Measurements from ENCODE around the gene CXCR5. TPM values are rescaled to one million over a fixed set of nuclear protein-coding genes. Genes with fewer than 3 reads are reported as not detected.

CXCR5 gene
- total RNA-seq, 2 experiments from 2014 or later = 18.9 to 21.3 TPM

- Mint-ChIP-seq H3K27ac (peak overlapping the region; percentile 77), H3K36me3 (ENCODE audit: low read depth) (peaks cover 42% of the 10 kb centered on the region), H3K9me3 (ENCODE audit: low read depth) (no peaks in the 10 kb centered on the region), H3K27me3 (no peaks in the 10 kb centered on the region), H3K4me3 (no peak overlapping the region), H3K4me1 (peaks cover 59% of the 10 kb centered on the region)
- no peak for DNase-seq
- no peak for ATAC-seq
- CTCF ChIA-PET = interaction anchor here (1.3 kb wide), 1 partner anchor 203 kb away, joined by 4 read pairs; no protein-coding TSS in a partner anchor
- intact Hi-C loops (cut with DNase I, micrococcal nuclease) = loop anchor here in 1 of 2 experiments (5.0 kb wide), 1 partner anchor 105 kb away; the partner anchor contains the start of gene DDX6
- POLR2A ChIA-PET = no interaction called here
Observed at GRCh38 chr11:118896921-118897591, 13.4 kb downstream of the CXCR5 start.

DNA sequence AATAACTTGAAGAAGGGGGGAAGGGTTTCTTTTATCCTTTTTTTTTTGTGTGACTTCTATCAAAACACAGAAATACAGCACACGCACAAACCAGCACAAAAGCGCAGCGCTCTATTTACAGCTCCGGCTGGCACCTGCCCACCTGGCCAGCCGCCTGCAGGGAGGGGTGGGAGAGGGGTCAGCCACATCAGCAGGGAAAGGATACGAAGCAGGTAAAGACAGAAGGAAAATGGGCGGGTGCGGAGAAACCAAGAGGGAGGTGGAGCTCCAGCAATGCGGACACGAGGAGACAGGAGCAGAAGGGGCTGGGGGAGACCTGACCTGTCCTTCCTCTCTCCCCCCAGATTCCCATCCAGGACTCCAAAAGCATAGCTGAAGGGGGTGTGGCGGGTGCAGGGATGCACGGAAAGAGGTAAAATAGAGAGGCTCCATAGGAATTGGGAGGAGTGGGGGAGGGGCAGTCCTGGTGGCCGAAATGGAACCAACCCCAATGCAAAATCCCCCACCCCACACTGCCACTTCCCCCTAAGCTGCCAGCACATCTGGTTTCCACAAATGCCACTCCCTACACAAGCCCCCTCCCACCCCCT is 14.1 kb downstream of the CXCR5 start:
- Mint-ChIP-seq H3K27ac (peak overlapping the region; percentile 77), H3K36me3 (ENCODE audit: low read depth) (peaks cover 39% of the 10 kb centered on the region), H3K4me3 (no peak overlapping the region), H3K27me3 (no peaks in the 10 kb centered on the region), H3K4me1 (peaks cover 51% of the 10 kb centered on the region), H3K9me3 (ENCODE audit: low read depth) (no peaks in the 10 kb centered on the region)
- ChIA-PET POLR2A (no interaction called here), CTCF (interaction anchor here (1.3 kb wide), 1 partner anchor 203 kb away, joined by 4 read pairs; no protein-coding TSS in a partner anchor)
- DNase-seq = no peak
- intact Hi-C loops (cut with DNase I, micrococcal nuclease) = loop anchor here in 1 of 2 experiments (5.0 kb wide), 1 partner anchor 106 kb away; the partner anchor contains the start of gene DDX6
- no peak for ATAC-seq

DNA sequence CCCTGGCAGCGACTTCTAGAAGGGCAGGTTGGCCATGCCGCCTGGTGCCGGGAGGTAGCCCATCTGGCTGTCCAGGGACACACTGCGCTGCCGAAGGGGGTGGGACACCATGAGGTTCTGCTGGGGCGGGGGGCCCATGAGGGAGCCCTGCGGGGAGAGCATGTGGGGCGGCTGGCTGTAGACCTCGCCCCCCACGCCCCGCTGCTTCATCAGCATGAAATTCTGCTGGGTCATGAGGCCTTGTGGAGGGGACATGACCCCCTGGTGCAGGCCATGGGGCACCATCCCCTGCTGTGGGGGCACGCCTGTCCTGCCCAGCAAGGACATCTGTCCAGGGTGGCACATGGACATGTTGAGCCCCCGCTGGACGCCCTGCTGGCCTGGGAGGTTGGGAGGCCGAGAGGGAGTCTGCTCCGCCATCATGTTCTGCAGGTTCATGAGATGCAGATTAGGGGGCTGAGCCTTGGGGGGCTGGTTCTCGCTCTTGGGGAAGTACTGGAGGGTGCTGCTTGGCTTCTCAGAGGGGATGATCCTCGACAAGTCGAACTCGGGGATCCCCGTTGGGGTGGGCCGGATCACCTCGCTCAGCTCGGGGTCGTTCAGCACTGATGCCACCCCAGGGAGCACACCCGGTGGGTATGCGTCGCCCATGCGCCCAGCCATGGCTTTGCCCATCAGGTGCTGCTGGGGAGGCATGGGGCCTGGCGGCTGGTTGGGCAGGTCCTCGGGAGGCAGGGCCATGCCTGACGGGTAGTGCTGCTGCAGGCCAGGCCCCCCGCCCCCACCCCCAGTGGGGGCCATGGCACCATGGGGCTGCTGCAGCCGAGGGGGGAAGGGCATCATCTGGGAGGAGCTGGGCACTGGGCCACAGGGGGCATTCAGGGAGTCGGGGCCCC is 15.0 kb downstream of the CXCR5 start:
- H3K27me3 Mint-ChIP-seq = no peaks in the 10 kb centered on the region
- CTCF ChIA-PET = interaction anchor here (0.6 to 1.3 kb wide), 2 partner anchors 204 to 425 kb away, joined by 3 to 4 read pairs; no protein-coding TSS in a partner anchor
- DNase-seq (no peak), ATAC-seq (no peak)
- peaks cover 36% of the 10 kb centered on the region for H3K36me3 Mint-ChIP-seq (ENCODE audit: low read depth)
- no peak overlapping the region for H3K4me3 Mint-ChIP-seq
- H3K9me3 Mint-ChIP-seq (ENCODE audit: low read depth) = no peaks in the 10 kb centered on the region
- POLR2A ChIA-PET = no interaction called here
- H3K27ac Mint-ChIP-seq = no peak overlapping the region
- intact Hi-C loops (cut with DNase I, micrococcal nuclease) = loop anchor here in 1 of 2 experiments (5.0 kb wide), 1 partner anchor 106 kb away; the partner anchor contains the start of gene DDX6
- H3K4me1 Mint-ChIP-seq = peaks cover 43% of the 10 kb centered on the region

DNA sequence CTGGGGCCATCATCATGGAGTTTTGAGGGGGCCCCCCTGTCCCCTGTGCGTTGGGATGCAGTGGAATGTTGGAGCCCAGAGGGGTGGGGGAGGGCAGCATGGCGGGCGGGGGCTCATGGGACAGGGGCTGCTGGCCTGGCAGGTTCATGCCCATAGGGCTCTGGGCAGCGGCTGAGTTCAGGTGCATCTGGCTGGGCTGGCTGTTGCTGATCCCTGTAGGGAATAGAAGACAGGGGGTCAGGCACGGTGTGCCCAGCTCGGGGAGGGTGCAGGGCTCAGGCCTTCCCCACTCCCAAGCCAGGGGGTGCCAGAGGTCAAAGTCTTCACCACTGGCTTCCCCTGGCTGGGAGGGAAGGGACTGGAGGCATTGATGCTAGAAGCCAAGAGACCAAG is 15.6 kb downstream of the CXCR5 start:
- Mint-ChIP-seq H3K9me3 (ENCODE audit: low read depth) (no peaks in the 10 kb centered on the region), H3K27ac (no peak overlapping the region), H3K27me3 (no peaks in the 10 kb centered on the region), H3K4me3 (no peak overlapping the region), H3K4me1 (peaks cover 36% of the 10 kb centered on the region), H3K36me3 (ENCODE audit: low read depth) (peaks cover 30% of the 10 kb centered on the region)
- ATAC-seq (no peak), DNase-seq (no peak)
- ChIA-PET POLR2A (interaction anchor here (0.9 kb wide), 1 partner anchor 31 kb away, joined by 3 read pairs; no protein-coding TSS in a partner anchor), CTCF (interaction anchor here (0.6 to 1.0 kb wide), 2 partner anchors 10 to 424 kb away, joined by 3 read pairs; no protein-coding TSS in a partner anchor)
- intact Hi-C loops (cut with DNase I, micrococcal nuclease) = loop anchor here in 1 of 2 experiments (5.0 kb wide), 1 partner anchor 107 kb away; the partner anchor contains the start of gene DDX6

GRCh38 chr11:118899706-118900360 is 16.1 kb downstream of the CXCR5 start:
- no peak for ATAC-seq
- peaks cover 25% of the 10 kb centered on the region for H3K36me3 Mint-ChIP-seq (ENCODE audit: low read depth)
- H3K27me3 Mint-ChIP-seq = no peaks in the 10 kb centered on the region
- ChIA-PET POLR2A (interaction anchor here (0.9 kb wide), 1 partner anchor 31 kb away, joined by 3 read pairs; no protein-coding TSS in a partner anchor), CTCF (interaction anchor here (0.6 to 1.0 kb wide), 2 partner anchors 9 to 168 kb away, joined by 3 to 4 read pairs; partner anchors contain the start of gene VPS11)
- DNase-seq = no peak
- no peak overlapping the region for H3K27ac Mint-ChIP-seq
- H3K4me3 Mint-ChIP-seq = no peak overlapping the region
- intact Hi-C loops (cut with DNase I, micrococcal nuclease) = loop anchor here in 1 of 2 experiments (5.0 kb wide), 1 partner anchor 108 kb away; the partner anchor contains the start of gene DDX6
- H3K4me1 Mint-ChIP-seq = peaks cover 31% of the 10 kb centered on the region
- H3K9me3 Mint-ChIP-seq (ENCODE audit: low read depth) = no peaks in the 10 kb centered on the region

DNA sequence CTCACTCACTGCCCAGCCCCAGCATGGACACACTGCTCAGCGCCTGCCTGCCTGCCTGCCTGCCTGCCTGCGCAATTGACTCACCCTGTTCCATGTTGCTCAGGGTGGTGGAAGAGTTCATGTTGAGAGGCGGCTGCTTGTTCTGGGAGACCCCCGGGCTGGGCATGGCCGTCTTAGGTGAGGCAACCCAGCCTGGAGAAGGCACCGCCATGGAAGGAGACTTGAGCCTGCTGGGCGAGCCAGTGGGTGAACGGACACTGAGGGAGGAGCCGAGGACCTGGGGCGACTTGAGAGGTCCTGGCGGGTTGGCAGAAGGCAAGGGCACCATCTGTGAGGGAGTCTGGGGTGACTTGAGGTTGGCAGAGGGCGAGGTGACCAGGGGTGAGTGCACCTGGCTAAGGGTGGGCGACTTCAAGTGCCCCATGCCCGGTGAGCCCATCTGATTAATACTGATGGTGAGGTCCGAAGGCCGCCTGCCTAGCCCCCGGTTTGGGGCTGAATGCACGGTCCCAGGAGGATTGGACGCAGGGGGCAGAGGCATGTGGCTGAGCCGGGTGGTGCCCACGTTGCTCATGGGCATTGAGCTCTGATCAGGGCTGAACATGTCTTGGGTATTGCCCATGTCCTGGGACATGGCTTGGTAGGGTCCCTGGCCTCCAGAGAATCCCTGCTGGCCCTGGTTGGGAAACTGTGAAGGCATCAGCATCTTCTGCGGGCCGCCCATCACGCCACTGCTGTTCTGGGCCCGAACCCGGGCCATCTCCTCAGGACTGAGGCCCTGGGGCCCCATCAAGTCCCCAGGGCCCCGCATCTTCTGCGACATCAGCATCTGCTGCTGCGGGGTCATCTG is 17.1 kb downstream of the CXCR5 start:
- ATAC-seq (no peak), DNase-seq (no peak)
- intact Hi-C loops (cut with DNase I, micrococcal nuclease) = no loop called here
- no peak overlapping the region for H3K27ac Mint-ChIP-seq
- peaks cover 19% of the 10 kb centered on the region for H3K36me3 Mint-ChIP-seq (ENCODE audit: low read depth)
- peaks cover 22% of the 10 kb centered on the region for H3K4me1 Mint-ChIP-seq
- ChIA-PET POLR2A (no interaction called here), CTCF (interaction anchor here (0.6 kb wide), 1 partner anchor 153 kb away, joined by 3 read pairs; no protein-coding TSS in a partner anchor)
- H3K27me3 Mint-ChIP-seq = no peaks in the 10 kb centered on the region
- no peaks in the 10 kb centered on the region for H3K9me3 Mint-ChIP-seq (ENCODE audit: low read depth)
- H3K4me3 Mint-ChIP-seq = no peak overlapping the region

DNA sequence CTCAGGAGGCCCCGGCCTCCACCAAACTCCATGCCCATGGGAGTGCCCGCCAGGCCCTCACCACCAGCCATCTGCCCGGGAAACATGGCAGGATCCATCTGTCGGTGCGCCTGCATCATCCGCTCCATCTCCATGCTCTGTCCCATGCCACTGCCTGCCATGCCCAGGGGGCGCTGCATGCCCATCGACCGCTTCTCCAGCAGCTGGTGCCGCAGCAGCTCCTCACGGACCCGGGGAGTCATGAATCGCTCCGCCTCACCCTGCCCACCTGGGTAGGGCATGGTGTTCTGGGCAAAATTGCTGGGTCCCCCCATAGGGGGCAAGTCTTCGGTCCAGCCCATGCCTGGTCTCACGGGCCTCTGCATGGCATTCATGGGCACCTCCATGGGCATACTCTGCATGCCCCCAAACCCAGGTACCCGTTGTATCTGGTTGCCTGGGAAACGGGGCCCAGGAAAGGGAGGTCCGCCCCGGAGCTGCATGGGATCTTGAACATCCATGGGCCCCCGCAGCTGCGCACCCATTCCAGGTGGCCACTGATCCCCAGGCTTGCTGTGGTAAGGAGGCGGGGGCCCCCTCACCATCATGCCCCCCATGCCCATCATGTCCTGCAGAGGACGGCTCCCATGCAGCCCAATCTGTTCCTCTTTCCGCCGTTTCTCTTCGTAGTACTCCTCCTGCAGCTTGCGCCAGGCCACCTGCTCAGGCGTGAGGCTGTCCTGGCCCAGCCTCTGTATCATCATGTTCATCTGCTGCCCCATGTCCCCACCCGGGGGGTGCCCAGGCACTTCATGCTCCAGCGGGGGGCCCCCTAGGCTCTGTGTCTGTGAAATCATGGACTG is 18.0 kb downstream of the CXCR5 start:
- ATAC-seq (no peak), DNase-seq (no peak)
- H3K4me3 Mint-ChIP-seq = no peak overlapping the region
- no peak overlapping the region for H3K27ac Mint-ChIP-seq
- H3K36me3 Mint-ChIP-seq (ENCODE audit: low read depth) = peaks cover 25% of the 10 kb centered on the region
- H3K4me1 Mint-ChIP-seq = peaks cover 14% of the 10 kb centered on the region
- POLR2A ChIA-PET = interaction anchor here (0.6 kb wide), 1 partner anchor 64 kb away, joined by 3 read pairs; no protein-coding TSS in a partner anchor
- H3K27me3 Mint-ChIP-seq = no peaks in the 10 kb centered on the region
- H3K9me3 Mint-ChIP-seq (ENCODE audit: low read depth) = no peaks in the 10 kb centered on the region
- CTCF ChIA-PET = interaction anchor here (0.6 kb wide), 1 partner anchor 154 kb away, joined by 3 read pairs; no protein-coding TSS in a partner anchor
- intact Hi-C loops (cut with DNase I, micrococcal nuclease) = no loop called here

DNA sequence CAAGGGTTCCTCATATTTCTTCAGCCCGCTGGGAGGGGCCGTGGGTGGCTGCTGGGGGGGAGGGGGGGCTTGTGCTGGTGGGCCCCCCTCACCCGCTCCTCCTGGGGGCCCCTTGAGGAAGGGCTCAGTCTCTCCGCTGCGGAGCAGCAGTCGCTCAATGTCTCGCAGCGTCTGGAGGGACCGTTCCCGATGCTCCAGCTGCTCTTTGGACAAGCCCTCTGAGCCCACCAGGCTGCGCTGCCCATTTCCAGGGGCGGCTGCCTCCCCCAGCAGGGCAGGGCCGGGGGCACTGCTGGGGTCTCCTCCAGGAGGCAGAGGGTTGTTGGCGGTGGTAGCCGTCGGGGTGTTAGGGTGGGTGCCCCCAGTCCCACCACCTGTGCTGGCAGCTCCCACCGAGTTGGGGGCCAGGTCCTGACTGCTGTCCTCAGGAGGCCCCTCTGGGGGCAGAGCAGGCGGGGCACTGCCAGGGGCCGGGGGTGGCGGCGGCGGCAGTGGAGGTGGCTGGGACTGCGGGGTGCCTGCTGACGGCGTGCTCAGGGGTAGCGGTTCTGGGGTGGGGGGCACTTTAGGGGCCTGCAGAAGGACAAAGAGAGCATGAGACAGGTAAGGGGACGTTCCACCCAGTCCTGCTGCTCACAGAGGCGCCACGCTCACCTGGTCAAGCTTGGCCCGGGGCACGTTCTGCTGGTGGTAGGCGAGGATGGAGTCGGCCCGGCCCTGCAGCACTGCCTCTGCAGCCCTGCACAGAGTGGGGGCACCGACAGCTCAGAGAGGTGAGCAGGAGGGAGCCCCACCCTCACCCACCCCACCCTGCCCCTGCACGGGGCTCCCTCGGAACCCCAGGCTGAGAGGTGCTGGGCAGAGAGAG is 18.9 kb downstream of the CXCR5 start:
- Mint-ChIP-seq H3K4me3 (no peak overlapping the region), H3K27ac (no peak overlapping the region), H3K4me1 (peaks cover 14% of the 10 kb centered on the region), H3K27me3 (no peaks in the 10 kb centered on the region), H3K36me3 (ENCODE audit: low read depth) (peaks cover 26% of the 10 kb centered on the region), H3K9me3 (ENCODE audit: low read depth) (no peaks in the 10 kb centered on the region)
- CTCF ChIA-PET = interaction anchor here (1.0 kb wide), 1 partner anchor 114 kb away, joined by 4 read pairs; no protein-coding TSS in a partner anchor
- POLR2A ChIA-PET = interaction anchor here (0.6 kb wide), 1 partner anchor 63 kb away, joined by 3 read pairs; no protein-coding TSS in a partner anchor
- ATAC-seq (no peak), DNase-seq (no peak)
- intact Hi-C loops (cut with DNase I, micrococcal nuclease) = no loop called here

All from activated CD4-positive, alpha-beta T cell treated with anti-CD3 and anti-CD28 coated beads for 36 hours (primary cell).